H1 (cell line): Measurements from ENCODE around the gene DHRS12. TPM values are rescaled to one million over a fixed set of nuclear protein-coding genes. Genes with fewer than 3 reads are reported as not detected.

Source experiments
- BRCA1 ChIP-seq: IDR thresholded peaks from 2 replicates; pipeline ENCODE4 v1.6.1; 2012; ENCODE audit warnings: low read depth, low read length, improper control_type of control experiment
- CREB1 ChIP-seq: IDR thresholded peaks from 2 replicates; pipeline ENCODE4 v1.6.1; 2012; ENCODE audit warnings: inconsistent platforms
- HDAC2 ChIP-seq, 2 experiments: fragments of 300-600 bp in 1 of 2; sonication (generic) in 1 of 2; IDR thresholded peaks; 2 replicates each; pipeline ENCODE4 v1.6.1; 2011 to 2012; ENCODE audit warnings: low read depth in 2 of 2, low read length in 2 of 2, mild to moderate bottlenecking in 2 of 2, moderate library complexity in 2 of 2, borderline replicate concordance in 1 of 2, inconsistent platforms in 1 of 2
- JUND ChIP-seq: IDR thresholded peaks from 2 replicates; pipeline ENCODE4 v1.6.1; 2011; ENCODE audit warnings: mild to moderate bottlenecking, improper control_type of control experiment, low read length
- KDM1A ChIP-seq: fragments of 200-600, 300-600 bp; sonication (generic); IDR thresholded peaks from 2 replicates; pipeline ENCODE4 v1.7.1; 2016; ENCODE audit warnings: mild to moderate bottlenecking, low read length, borderline replicate concordance
- PHF8 ChIP-seq: fragments of 200-600 bp; sonication (generic); conservative IDR thresholded peaks from 2 replicates; pipeline ENCODE4 v1.7.1; 2012; ENCODE audit warnings: low read depth, mild to moderate bottlenecking, inconsistent platforms, low read length, moderate library complexity
- RFX5 ChIP-seq: IDR thresholded peaks from 2 replicates; pipeline ENCODE4 v1.6.1; 2011; ENCODE audit warnings: low read depth, low read length, improper control_type of control experiment, borderline replicate concordance
- SIX5 ChIP-seq: IDR thresholded peaks from 2 replicates; pipeline ENCODE4 v1.6.1; 2011; ENCODE audit warnings: mild to moderate bottlenecking, low read depth, low read length
- TCF12 ChIP-seq: IDR thresholded peaks from 2 replicates; pipeline ENCODE4 v1.6.1; 2011; ENCODE audit warnings: low read depth, mild to moderate bottlenecking, low read length
- YY1 ChIP-seq: IDR thresholded peaks from 2 replicates; pipeline ENCODE4 v1.6.1; 2011; ENCODE audit warnings: low read depth, mild to moderate bottlenecking, low read length
- polyA plus RNA-seq, 7 experiments: library from polyadenylated mRNA; depleted of rRNA in 3 of 7; stranded (reverse) in 5 of 7; unstranded in 2 of 7; fragments of >200 nt in 5 of 7; fragments of 200-250 nt in 2 of 7; gene quantifications; 1 replicate in 5 of 7; 2 replicates in 1 of 7; 4 replicates in 1 of 7; pipeline versions ENCODE4 v1.2.1 to v1.2.3, GENCODE V29; 2011 to 2013; ENCODE audit warnings: missing spikeins in 2 of 7, mixed read lengths in 2 of 7
- total RNA-seq: library from RNA; stranded (reverse); fragmentation: NEBNext Ultra II Directional; extraction: Animal tissue kit (Norgen Biotek cat#: 25700); gene quantifications from 2 replicates; pipeline ENCODE4 v1.2.1, GENCODE V29; 2021
- TF ChIP-seq, protein P1 (sequence below): fragments of 300-600 bp; sonication (generic); IDR thresholded peaks from 2 replicates; pipeline ENCODE4 v1.7.1; 2012; ENCODE audit warnings: low read length, moderate library complexity, mild to moderate bottlenecking, inconsistent platforms; ENCODE audit not compliant: insufficient replicate concordance

The DHRS12 gene
- total and polyA plus RNA-seq, 2 of the 8 experiments (the other 6 are each of a cell fraction or from before 2014, with no cell fraction given) = 8.7 TPM

DNA sequence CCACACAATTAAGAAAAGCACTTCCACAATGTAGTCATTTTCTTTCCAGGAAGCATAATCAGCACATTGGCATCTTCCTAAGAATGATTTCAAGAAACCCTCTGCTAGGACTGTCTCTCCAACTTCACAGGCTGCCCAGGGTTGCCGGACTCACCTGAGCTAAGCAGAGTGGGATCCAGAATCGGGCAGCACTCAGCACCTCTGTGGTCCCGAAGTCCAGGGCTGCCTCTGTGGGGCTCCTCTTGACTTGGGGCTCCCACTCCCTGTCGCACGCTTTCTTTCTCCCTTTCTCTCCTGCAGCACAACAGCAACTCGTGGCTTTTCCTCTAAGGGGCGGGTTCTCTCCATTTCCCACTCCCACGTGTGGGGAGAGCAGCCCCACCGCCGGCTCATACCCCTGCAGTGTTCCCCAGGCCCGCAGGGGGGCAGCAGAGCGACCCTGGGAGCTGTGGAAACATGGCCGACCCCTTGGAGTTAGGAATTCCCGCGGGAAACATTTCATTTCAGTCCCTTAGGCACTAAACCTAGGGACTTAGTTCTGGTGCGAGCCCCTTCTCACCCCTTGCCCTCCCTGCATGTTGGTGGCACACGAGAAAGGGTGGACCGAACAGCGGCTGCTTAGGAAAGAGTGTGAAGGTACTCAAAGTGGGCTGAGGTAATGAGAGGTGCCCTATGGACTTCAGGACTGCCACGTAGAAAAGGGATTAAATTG lies 41.1 kb upstream of the DHRS12 start, which contains the start of gene TMEM272 (continued):
- TF ChIP-seq, protein P1, sequence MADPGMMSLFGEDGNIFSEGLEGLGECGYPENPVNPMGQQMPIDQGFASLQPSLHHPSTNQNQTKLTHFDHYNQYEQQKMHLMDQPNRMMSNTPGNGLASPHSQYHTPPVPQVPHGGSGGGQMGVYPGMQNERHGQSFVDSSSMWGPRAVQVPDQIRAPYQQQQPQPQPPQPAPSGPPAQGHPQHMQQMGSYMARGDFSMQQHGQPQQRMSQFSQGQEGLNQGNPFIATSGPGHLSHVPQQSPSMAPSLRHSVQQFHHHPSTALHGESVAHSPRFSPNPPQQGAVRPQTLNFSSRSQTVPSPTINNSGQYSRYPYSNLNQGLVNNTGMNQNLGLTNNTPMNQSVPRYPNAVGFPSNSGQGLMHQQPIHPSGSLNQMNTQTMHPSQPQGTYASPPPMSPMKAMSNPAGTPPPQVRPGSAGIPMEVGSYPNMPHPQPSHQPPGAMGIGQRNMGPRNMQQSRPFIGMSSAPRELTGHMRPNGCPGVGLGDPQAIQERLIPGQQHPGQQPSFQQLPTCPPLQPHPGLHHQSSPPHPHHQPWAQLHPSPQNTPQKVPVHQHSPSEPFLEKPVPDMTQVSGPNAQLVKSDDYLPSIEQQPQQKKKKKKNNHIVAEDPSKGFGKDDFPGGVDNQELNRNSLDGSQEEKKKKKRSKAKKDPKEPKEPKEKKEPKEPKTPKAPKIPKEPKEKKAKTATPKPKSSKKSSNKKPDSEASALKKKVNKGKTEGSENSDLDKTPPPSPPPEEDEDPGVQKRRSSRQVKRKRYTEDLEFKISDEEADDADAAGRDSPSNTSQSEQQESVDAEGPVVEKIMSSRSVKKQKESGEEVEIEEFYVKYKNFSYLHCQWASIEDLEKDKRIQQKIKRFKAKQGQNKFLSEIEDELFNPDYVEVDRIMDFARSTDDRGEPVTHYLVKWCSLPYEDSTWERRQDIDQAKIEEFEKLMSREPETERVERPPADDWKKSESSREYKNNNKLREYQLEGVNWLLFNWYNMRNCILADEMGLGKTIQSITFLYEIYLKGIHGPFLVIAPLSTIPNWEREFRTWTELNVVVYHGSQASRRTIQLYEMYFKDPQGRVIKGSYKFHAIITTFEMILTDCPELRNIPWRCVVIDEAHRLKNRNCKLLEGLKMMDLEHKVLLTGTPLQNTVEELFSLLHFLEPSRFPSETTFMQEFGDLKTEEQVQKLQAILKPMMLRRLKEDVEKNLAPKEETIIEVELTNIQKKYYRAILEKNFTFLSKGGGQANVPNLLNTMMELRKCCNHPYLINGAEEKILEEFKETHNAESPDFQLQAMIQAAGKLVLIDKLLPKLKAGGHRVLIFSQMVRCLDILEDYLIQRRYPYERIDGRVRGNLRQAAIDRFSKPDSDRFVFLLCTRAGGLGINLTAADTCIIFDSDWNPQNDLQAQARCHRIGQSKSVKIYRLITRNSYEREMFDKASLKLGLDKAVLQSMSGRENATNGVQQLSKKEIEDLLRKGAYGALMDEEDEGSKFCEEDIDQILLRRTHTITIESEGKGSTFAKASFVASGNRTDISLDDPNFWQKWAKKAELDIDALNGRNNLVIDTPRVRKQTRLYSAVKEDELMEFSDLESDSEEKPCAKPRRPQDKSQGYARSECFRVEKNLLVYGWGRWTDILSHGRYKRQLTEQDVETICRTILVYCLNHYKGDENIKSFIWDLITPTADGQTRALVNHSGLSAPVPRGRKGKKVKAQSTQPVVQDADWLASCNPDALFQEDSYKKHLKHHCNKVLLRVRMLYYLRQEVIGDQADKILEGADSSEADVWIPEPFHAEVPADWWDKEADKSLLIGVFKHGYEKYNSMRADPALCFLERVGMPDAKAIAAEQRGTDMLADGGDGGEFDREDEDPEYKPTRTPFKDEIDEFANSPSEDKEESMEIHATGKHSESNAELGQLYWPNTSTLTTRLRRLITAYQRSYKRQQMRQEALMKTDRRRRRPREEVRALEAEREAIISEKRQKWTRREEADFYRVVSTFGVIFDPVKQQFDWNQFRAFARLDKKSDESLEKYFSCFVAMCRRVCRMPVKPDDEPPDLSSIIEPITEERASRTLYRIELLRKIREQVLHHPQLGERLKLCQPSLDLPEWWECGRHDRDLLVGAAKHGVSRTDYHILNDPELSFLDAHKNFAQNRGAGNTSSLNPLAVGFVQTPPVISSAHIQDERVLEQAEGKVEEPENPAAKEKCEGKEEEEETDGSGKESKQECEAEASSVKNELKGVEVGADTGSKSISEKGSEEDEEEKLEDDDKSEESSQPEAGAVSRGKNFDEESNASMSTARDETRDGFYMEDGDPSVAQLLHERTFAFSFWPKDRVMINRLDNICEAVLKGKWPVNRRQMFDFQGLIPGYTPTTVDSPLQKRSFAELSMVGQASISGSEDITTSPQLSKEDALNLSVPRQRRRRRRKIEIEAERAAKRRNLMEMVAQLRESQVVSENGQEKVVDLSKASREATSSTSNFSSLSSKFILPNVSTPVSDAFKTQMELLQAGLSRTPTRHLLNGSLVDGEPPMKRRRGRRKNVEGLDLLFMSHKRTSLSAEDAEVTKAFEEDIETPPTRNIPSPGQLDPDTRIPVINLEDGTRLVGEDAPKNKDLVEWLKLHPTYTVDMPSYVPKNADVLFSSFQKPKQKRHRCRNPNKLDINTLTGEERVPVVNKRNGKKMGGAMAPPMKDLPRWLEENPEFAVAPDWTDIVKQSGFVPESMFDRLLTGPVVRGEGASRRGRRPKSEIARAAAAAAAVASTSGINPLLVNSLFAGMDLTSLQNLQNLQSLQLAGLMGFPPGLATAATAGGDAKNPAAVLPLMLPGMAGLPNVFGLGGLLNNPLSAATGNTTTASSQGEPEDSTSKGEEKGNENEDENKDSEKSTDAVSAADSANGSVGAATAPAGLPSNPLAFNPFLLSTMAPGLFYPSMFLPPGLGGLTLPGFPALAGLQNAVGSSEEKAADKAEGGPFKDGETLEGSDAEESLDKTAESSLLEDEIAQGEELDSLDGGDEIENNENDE = no peak
- no peak for TF ChIP-seq RFX5
- TF ChIP-seq SIX5 = no peak
- peak; percentile 64 to 90; a peak in 2 of 4 replicates for TF ChIP-seq HDAC2 (IDR thresholded peaks at IDR 0.05; ENCODE audit: borderline replicate concordance in 1 of 2, low read depth in 2 of 2, low read length in 2 of 2)
- no peak for TF ChIP-seq KDM1A
- TF ChIP-seq PHF8 = no peak
- no peak for TF ChIP-seq JUND
- TF ChIP-seq TCF12 = no peak
- TF ChIP-seq BRCA1 = no peak
- no peak for TF ChIP-seq CREB1
- peak; percentile 96 for TF ChIP-seq YY1
